HepG2 (cell line): ENCODE measurements around the gene MSMP. TPM values are rescaled to one million over a fixed set of nuclear protein-coding genes. Genes with fewer than 3 reads are reported as not detected.

ENCODE experiments used
- AGO2 ChIP-seq: fragments of 200-400 bp; formaldehyde crosslinking; optimal IDR thresholded peaks from 2 replicates; pipeline ENCODE3; 2017; ENCODE audit warnings: mild to moderate bottlenecking, low read depth, low read length, moderate library complexity
- BHLHE40 ChIP-seq: IDR thresholded peaks from 2 replicates; pipeline ENCODE4 v1.6.1; 2011; ENCODE audit warnings: low read length, improper control_type of control experiment
- CCDC6 ChIP-seq: sonication (generic); formaldehyde crosslinking; IDR thresholded peaks from 2 replicates; pipeline ENCODE4 v1.8.1; 2022; ENCODE audit warnings: mild to moderate bottlenecking, missing genetic modification reagents, moderate library complexity
- CHCHD3 ChIP-seq: sonication (generic); formaldehyde crosslinking; IDR thresholded peaks from 2 replicates; pipeline ENCODE4 v1.8.0; 2022; ENCODE audit warnings: mild to moderate bottlenecking, missing genetic modification reagents, moderate library complexity
- CHD2 ChIP-seq: IDR thresholded peaks from 2 replicates; pipeline ENCODE4 v1.6.1; 2011; ENCODE audit warnings: low read depth, low read length, improper control_type of control experiment
- FOXA1 ChIP-seq, 2 experiments: fragments of 450-650 bp in 1 of 2; sonication (generic) in 1 of 2; formaldehyde crosslinking in 1 of 2; IDR thresholded peaks; 2 replicates each; pipeline versions ENCODE4 v1.4.0 to v1.6.1; 2016 to 2020; ENCODE audit warnings: missing genetic modification reagents in 1 of 2
- GTF3A ChIP-seq: sonication (generic); formaldehyde crosslinking; conservative IDR thresholded peaks from 2 replicates; pipeline ENCODE4 v1.4.0; 2020; ENCODE audit warnings: mild to moderate bottlenecking, missing genetic modification reagents
- KLF15 ChIP-seq: sonication (generic); formaldehyde crosslinking; IDR thresholded peaks from 2 replicates; pipeline ENCODE4 v1.8.1; 2023; ENCODE audit warnings: borderline replicate concordance, mild to moderate bottlenecking, inconsistent platforms, missing genetic modification reagents, mixed read lengths
- KMT2B ChIP-seq: IDR thresholded peaks from 2 replicates; pipeline ENCODE4 v1.6.1; 2016; ENCODE audit warnings: missing genetic modification reagents, missing compliant biosample characterization
- MAFK ChIP-seq, 2 experiments: IDR thresholded peaks in 1 of 2; conservative IDR thresholded peaks in 1 of 2; 2 replicates each; pipeline ENCODE4 v1.6.1; 2011; ENCODE audit warnings: improper control_type of control experiment in 2 of 2, low read length in 2 of 2
- MTF1 ChIP-seq: sonication (generic); formaldehyde crosslinking; IDR thresholded peaks from 2 replicates; pipeline ENCODE4 v1.5.0; 2020; ENCODE audit warnings: missing genetic modification reagents
- MYC ChIP-seq: sonication (generic); formaldehyde crosslinking; IDR thresholded peaks from 2 replicates; pipeline ENCODE4 v1.9.0; 2021; ENCODE audit warnings: missing genetic modification reagents, borderline replicate concordance
- NR0B2 ChIP-seq: sonication (generic); formaldehyde crosslinking; IDR thresholded peaks from 2 replicates; pipeline ENCODE4 v1.4.0; 2020; ENCODE audit warnings: mild to moderate bottlenecking, missing genetic modification reagents
- PHF20 ChIP-seq: sonication (generic); formaldehyde crosslinking; IDR thresholded peaks from 2 replicates; pipeline ENCODE4 v1.5.0; 2020; ENCODE audit warnings: mild to moderate bottlenecking, missing genetic modification reagents
- SALL2 ChIP-seq: sonication (generic); formaldehyde crosslinking; IDR thresholded peaks from 2 replicates; pipeline ENCODE4 v1.8.1; 2023; ENCODE audit warnings: mild to moderate bottlenecking, missing genetic modification reagents, inconsistent platforms
- TAF15 ChIP-seq: fragments of 200-400 bp; formaldehyde crosslinking; IDR thresholded peaks from one replicate; pipeline ENCODE4 v1.6.1; 2018; ENCODE audit warnings: mild to moderate bottlenecking, low read depth, low read length; ENCODE audit not compliant: poor library complexity, severe bottlenecking
- TARDBP ChIP-seq: sonication (generic); formaldehyde crosslinking; IDR thresholded peaks from 2 replicates; pipeline ENCODE4 v1.8.0; 2022; ENCODE audit warnings: mild to moderate bottlenecking, missing genetic modification reagents
- U2AF2 ChIP-seq: fragments of 200-400 bp; formaldehyde crosslinking; IDR thresholded peaks from 2 replicates; pipeline ENCODE4 v1.6.1; 2017; ENCODE audit warnings: low read depth, mild to moderate bottlenecking, low read length
- ZBTB10 ChIP-seq: sonication (generic); formaldehyde crosslinking; IDR thresholded peaks from 2 replicates; pipeline ENCODE4 v1.4.0; 2020; ENCODE audit warnings: missing genetic modification reagents, borderline replicate concordance
- ZMYM2 ChIP-seq: sonication (generic); formaldehyde crosslinking; IDR thresholded peaks from 2 replicates; pipeline ENCODE4 v1.8.0; 2022; ENCODE audit warnings: mild to moderate bottlenecking, missing genetic modification reagents
- ZNF205 ChIP-seq: IDR thresholded peaks from 2 replicates; pipeline ENCODE4 v1.6.1; 2018; ENCODE audit warnings: missing biosample characterization, missing genetic modification reagents
- ZNF282 ChIP-seq: fragments of 450-650 bp; IDR thresholded peaks from 2 replicates; pipeline ENCODE4 v1.6.1; 2018; ENCODE audit not compliant: partially characterized antibody
- ZNF362 ChIP-seq: sonication (generic); formaldehyde crosslinking; IDR thresholded peaks from 2 replicates; pipeline ENCODE4 v1.4.0; 2020; ENCODE audit warnings: missing genetic modification reagents, mild to moderate bottlenecking, borderline replicate concordance
- ZNF468 ChIP-seq: sonication (generic); formaldehyde crosslinking; IDR thresholded peaks from 2 replicates; pipeline ENCODE4 v1.8.0; 2022; ENCODE audit warnings: mild to moderate bottlenecking, moderate library complexity, missing genetic modification reagents
- ZNF484 ChIP-seq: sonication (generic); formaldehyde crosslinking; IDR thresholded peaks from 2 replicates; pipeline ENCODE4 v1.5.1; 2020; ENCODE audit warnings: mild to moderate bottlenecking, low read depth, missing genetic modification reagents, borderline replicate concordance
- ZNF660 ChIP-seq: sonication (generic); formaldehyde crosslinking; IDR thresholded peaks from 2 replicates; pipeline ENCODE4 v1.5.1; 2020; ENCODE audit warnings: mild to moderate bottlenecking, low read depth, missing genetic modification reagents, borderline replicate concordance
- ZNF703 ChIP-seq: sonication (generic); formaldehyde crosslinking; IDR thresholded peaks from 2 replicates; pipeline ENCODE4 v1.5.1; 2020; ENCODE audit warnings: missing genetic modification reagents, mild to moderate bottlenecking, moderate library complexity, borderline replicate concordance
- ZNF891 ChIP-seq: sonication (generic); formaldehyde crosslinking; IDR thresholded peaks from 2 replicates; pipeline ENCODE4 v1.5.0; 2020; ENCODE audit warnings: mild to moderate bottlenecking, missing genetic modification reagents
- polyA plus RNA-seq, 8 experiments: library from polyadenylated mRNA; depleted of rRNA in 3 of 8; stranded (reverse) in 7 of 8; unstranded in 1 of 8; fragments of >200 nt; fragmentation: Illumina TruSeq in 4 of 8; extraction: Trizol in 4 of 8; gene quantifications; 2 replicates each; pipeline versions ENCODE4 v1.2.1 to v1.2.3, GENCODE V29; 2011 to 2016; ENCODE audit warnings: low read depth in 4 of 8, missing spikeins in 1 of 8, mixed read lengths in 1 of 8; ENCODE audit not compliant: insufficient read depth in 1 of 8
- total RNA-seq, 5 experiments: library from RNA; depleted of rRNA; stranded (reverse); fragments of >200 nt; fragmentation: Illumina TruSeq; extraction: Trizol; gene quantifications; 2 replicates each; pipeline ENCODE4 v1.2.3, GENCODE V29; 2016; ENCODE audit warnings: low read depth in 1 of 5

Gene MSMP
- total and polyA plus RNA-seq, 2 of the 13 experiments (the other 11 are each of a cell fraction or from before 2014, with no cell fraction given): 0.24 to 0.46 TPM

GRCh38 chr9:35732185-35732799, 21.8 kb downstream of the MSMP start, which contains the start of the genes CREB3 and TLN1 (continued):
- TF ChIP-seq ZNF660 (CRISPR knock-in tag): no peak
- TF ChIP-seq ZNF205: peak; percentile 45; the same call in 1 of the 2 replicates
- peak; percentile 53 for TF ChIP-seq KMT2B (CRISPR knock-in tag)
- TF ChIP-seq CHD2: no peak
- no peak for TF ChIP-seq NR0B2 (CRISPR knock-in tag)
- no peak for TF ChIP-seq ZNF484 (CRISPR knock-in tag)
- no peak; the same call in 1 of the 2 replicates for TF ChIP-seq KLF15
- TF ChIP-seq SALL2 (CRISPR knock-in tag): peak; percentile 97
- no peak for TF ChIP-seq TAF15
- TF ChIP-seq ZNF703 (CRISPR knock-in tag): no peak
- TF ChIP-seq CCDC6: peak; percentile 52
- TF ChIP-seq ZNF468 (CRISPR knock-in tag): no peak
- no peak for TF ChIP-seq CHCHD3 (CRISPR knock-in tag)
- TF ChIP-seq GTF3A (CRISPR knock-in tag): no peak
- no peak for TF ChIP-seq FOXA1 (IDR thresholded peaks at IDR 0.05)
- no peak for TF ChIP-seq FOXA1 (CRISPR knock-in tag; IDR thresholded peaks at IDR 0.05)
- no peak for TF ChIP-seq MAFK (conservative IDR thresholded peaks at IDR 0.05 in 1 of 2, IDR thresholded peaks at IDR 0.05 in 1 of 2; ENCODE audit: low read length in 2 of 2)
- no peak for TF ChIP-seq MTF1 (CRISPR knock-in tag)
- TF ChIP-seq ZNF362 (CRISPR knock-in tag): no peak
- no peak for TF ChIP-seq ZNF282
- peak; percentile 96 for TF ChIP-seq TARDBP
- peak; percentile 89 for TF ChIP-seq PHF20 (CRISPR knock-in tag)
- TF ChIP-seq MYC (CRISPR knock-in tag): peak; percentile 82; the same call in 1 of the 2 replicates
- TF ChIP-seq U2AF2: no peak
- no peak for TF ChIP-seq BHLHE40
- peak; percentile 87 for TF ChIP-seq AGO2
- TF ChIP-seq ZNF891 (CRISPR knock-in tag): peak; percentile 93
- TF ChIP-seq ZBTB10 (CRISPR knock-in tag): peak; percentile 80; the same call in 1 of the 2 replicates
- TF ChIP-seq ZMYM2: no peak
